ENCODE results near the gene PARVB. TPM values are rescaled to one million over a fixed set of nuclear protein-coding genes. Genes with fewer than 3 reads are reported as not detected.
"Not testable (repeated sequence)": the region's sequence is repeated elsewhere in the genome, so short reads cannot be mapped to it uniquely, and the experiment has no call there.

The PARVB gene
- total and polyA plus RNA-seq, 10 of the 15 experiments (the other 5 are each of a cell fraction or from before 2014, with no cell fraction given), result 5.2 to 264 (median 76.0) TPM

GRCh38 chr22:44110656-44111055, 86.6 kb downstream of the PARVB start:
- intact Hi-C loops (cut with micrococcal nuclease; ENCODE audit: unreplicated experiment); H3K4me2 ChIP-seq (ENCODE audit: control insufficient read depth, insufficient read depth); H3K36me3 ChIP-seq (ENCODE audit: control insufficient read depth in 2 of 2, insufficient read depth in 2 of 2, low read length in 1 of 2); SMC1A ChIA-PET (ENCODE audit: uncharacterized antibody, unreplicated experiment); DNase-seq (ENCODE audit: low read depth, low spot score); H3K4me1 ChIP-seq (ENCODE audit: control insufficient read depth, insufficient read depth, low read length); FAIRE-seq; H3K9me3 ChIP-seq (replicated peaks; ENCODE audit: control insufficient read depth, insufficient read depth, low read length); RAD21 ChIA-PET (ENCODE audit: unreplicated experiment); H3K4me3 ChIP-seq; H3K27me3 ChIP-seq (replicated peaks in 1 of 2; ENCODE audit: control insufficient read depth in 2 of 2, insufficient read depth in 2 of 2, low read length in 1 of 2); H4K20me1 ChIP-seq (ENCODE audit: control insufficient read depth, insufficient read depth); ATAC-seq; POLR2A ChIA-PET; H3K9ac ChIP-seq (ENCODE audit: control insufficient read depth, insufficient read depth, low read length); H3K27ac ChIP-seq (ENCODE audit: control insufficient read depth, insufficient read depth); in situ Hi-C loops (cut with MboI); H2AFZ ChIP-seq (ENCODE audit: control insufficient read depth, low read depth, low read length); BruUV-seq (replicated peaks); H3K79me2 ChIP-seq (ENCODE audit: control insufficient read depth, insufficient read depth, low read length): not testable (repeated sequence)
- 92% methylated on average over 6 of the region's 6 CpGs for WGBS (ENCODE audit: insufficient coverage, insufficient replicate concordance, low lambda C conversion rate, missing lambda C conversion rate)
- CTCF ChIA-PET, result interaction anchor here (1.2 to 1.3 kb wide), 2 partner anchors 25 to 168 kb away, joined by 3 to 4 read pairs; no protein-coding TSS in a partner anchor

GRCh38 chr22:44111562-44112155, 87.6 kb downstream of the PARVB start:
- Histone ChIP-seq H3K36me3 (ENCODE audit: control insufficient read depth in 2 of 2, insufficient read depth in 2 of 2, low read length in 1 of 2) (peaks cover 2 to 3% of the 10 kb centered on the region in 2 experiments; a peak in 3 of 4 replicates), H3K4me3 (no peak overlapping the region), H3K79me2 (ENCODE audit: control insufficient read depth, insufficient read depth, low read length) (no peaks in the 10 kb centered on the region), H3K4me2 (ENCODE audit: control insufficient read depth, insufficient read depth) (no peak overlapping the region), H3K9me3 (replicated peaks; ENCODE audit: control insufficient read depth, insufficient read depth, low read length) (no peaks in the 10 kb centered on the region), H3K9ac (ENCODE audit: control insufficient read depth, insufficient read depth, low read length) (no peak overlapping the region), H4K20me1 (ENCODE audit: control insufficient read depth, insufficient read depth) (no peaks in the 10 kb centered on the region), H3K4me1 (ENCODE audit: control insufficient read depth, insufficient read depth, low read length) (no peaks in the 10 kb centered on the region), H3K27ac (ENCODE audit: control insufficient read depth, insufficient read depth) (no peak overlapping the region), H2AFZ (ENCODE audit: control insufficient read depth, low read depth, low read length) (no peak overlapping the region), H3K27me3 (replicated peaks in 1 of 2; ENCODE audit: control insufficient read depth in 2 of 2, insufficient read depth in 2 of 2, low read length in 1 of 2) (no peaks in the 10 kb centered on the region)
- ChIA-PET CTCF (interaction anchor here (0.6 to 1.3 kb wide), 2 partner anchors 169 to 249 kb away, joined by 3 to 4 read pairs; no protein-coding TSS in a partner anchor), SMC1A (ENCODE audit: uncharacterized antibody, unreplicated experiment) (no interaction called here), RAD21 (ENCODE audit: unreplicated experiment) (no interaction called here), POLR2A (no interaction called here)
- in situ Hi-C loops (cut with MboI) (no loop called here), intact Hi-C loops (cut with micrococcal nuclease; ENCODE audit: unreplicated experiment) (no loop called here)
- WGBS (ENCODE audit: insufficient coverage, insufficient replicate concordance, low lambda C conversion rate, missing lambda C conversion rate), result 94% methylated on average over 9 of the region's 9 CpGs
- no peak for ATAC-seq
- TF ChIP-seq MYC (IDR thresholded peaks at IDR 0.05; ENCODE audit: insufficient read depth, insufficient read length, insufficient replicate concordance, low read length, severe bottlenecking) (no peak), SMAD5 (IDR thresholded peaks at IDR 0.05; ENCODE audit: low read depth) (no peak), NFYA (IDR thresholded peaks at IDR 0.05; ENCODE audit: borderline replicate concordance, low read depth, low read length) (no peak), TAF1 (IDR thresholded peaks at IDR 0.05; ENCODE audit: borderline replicate concordance, low read depth, low read length) (no peak), KLF5 (IDR thresholded peaks at IDR 0.05; ENCODE audit: partially characterized antibody) (no peak), BCL11A (IDR thresholded peaks at IDR 0.05; ENCODE audit: low read depth, low read length) (no peak), CHD2 (IDR thresholded peaks at IDR 0.05; ENCODE audit: borderline replicate concordance, low read depth, low read length) (no peak), CBX5 (IDR thresholded peaks at IDR 0.05; ENCODE audit: low read depth) (no peak), TCF7 (IDR thresholded peaks at IDR 0.05; ENCODE audit: borderline replicate concordance) (no peak), TARDBP (IDR thresholded peaks at IDR 0.05; ENCODE audit: borderline replicate concordance) (no peak), MXI1 (IDR thresholded peaks at IDR 0.05; ENCODE audit: low read depth, low read length) (no peak), SIN3A (IDR thresholded peaks at IDR 0.05; ENCODE audit: low read depth, low read length) (no peak), HDAC2 (IDR thresholded peaks at IDR 0.05) (no peak), RAD21 (IDR thresholded peaks at IDR 0.05; ENCODE audit: insufficient read depth, low read depth, low read length) (no peak), SUPT20H (IDR thresholded peaks at IDR 0.05; ENCODE audit: borderline replicate concordance, control insufficient read depth, low read depth, low read length) (no peak), BMI1 (IDR thresholded peaks at IDR 0.05; ENCODE audit: borderline replicate concordance) (no peak)
- DNase-seq (ENCODE audit: low read depth, low spot score), result no peak
- no TSS peak for BruUV-seq (replicated peaks)
- FAIRE-seq, result no peak

Data from GM12878 (cell line).